NCI-H187 (cell line): ENCODE data around the gene OOEP.
"Not testable (repeated sequence)": the region's sequence is repeated elsewhere in the genome, so short reads cannot be mapped to it uniquely, and the experiment has no call there.

Source experiments
- DNase-seq, 2 experiments: peaks; one replicate each; lab custom pipeline; 2025; lab: John Stamatoyannopoulos, UW

OOEP gene

GRCh38 chr6:73369563-73369962, at the start of gene OOEP:
Gene OOEP, minus strand, starts transcription at chr6:73369897. Its CDS starts 105 bp downstream, at chr6:73369792.
- DNase-seq, result no peak

DNA sequence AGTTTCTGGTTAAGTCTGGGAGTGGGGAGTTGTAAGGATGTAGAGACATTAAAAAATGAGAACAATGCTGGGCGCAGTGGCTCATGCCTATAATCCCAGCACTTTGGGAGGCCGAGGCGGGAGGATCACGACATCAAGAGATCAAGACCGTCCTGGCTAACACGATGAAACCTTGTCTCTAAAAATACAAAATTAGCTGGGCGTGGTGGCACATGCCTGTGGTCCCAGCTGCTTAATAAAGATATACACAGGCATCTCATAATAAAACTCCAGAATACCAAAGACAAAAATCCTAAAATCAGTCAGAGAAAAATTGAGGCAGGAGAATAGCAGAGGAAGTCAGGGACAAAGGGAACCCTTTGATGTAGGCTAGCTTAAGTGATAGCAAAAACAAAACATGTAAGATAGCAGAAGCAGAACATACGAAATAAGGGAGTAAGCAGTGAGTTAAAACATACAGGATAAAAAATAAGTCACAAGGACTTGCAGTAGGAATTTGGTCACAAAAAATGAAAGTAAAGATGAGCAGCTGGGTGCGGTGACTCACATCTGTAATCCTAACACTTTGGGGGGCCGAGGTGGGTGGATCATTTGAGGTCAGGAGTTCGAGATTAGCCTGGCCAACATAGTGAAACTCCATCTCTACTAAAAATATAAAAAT, 48.5 kb upstream of the OOEP start:
- no peak for DNase-seq

DNA sequence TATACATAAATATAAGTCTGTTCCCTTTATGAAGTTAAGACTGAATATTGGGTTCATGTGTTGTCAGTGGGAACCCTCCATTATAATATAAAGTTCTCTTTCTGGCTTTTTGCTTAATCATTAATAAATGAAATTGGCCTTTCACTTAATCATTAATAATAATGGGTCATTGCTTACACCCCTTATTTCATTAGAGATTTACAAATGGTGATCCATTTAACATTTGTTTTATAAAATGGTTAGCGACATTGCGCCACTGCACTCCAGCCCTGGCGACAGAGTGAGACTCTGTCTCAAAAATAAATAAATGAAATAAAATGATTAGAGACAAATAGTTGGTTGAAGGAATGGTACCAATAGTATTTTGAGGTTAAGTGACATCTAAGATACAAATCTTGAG, 43.4 kb upstream of the OOEP start:
- DNase-seq, result no peak

- DNase-seq, result no peak
These were observed 39.7 kb upstream of the OOEP start for GRCh38 chr6:73409395-73409794.

GRCh38 chr6:73400656-73401055, 31.0 kb upstream of the OOEP start:
- no peak for DNase-seq

DNA sequence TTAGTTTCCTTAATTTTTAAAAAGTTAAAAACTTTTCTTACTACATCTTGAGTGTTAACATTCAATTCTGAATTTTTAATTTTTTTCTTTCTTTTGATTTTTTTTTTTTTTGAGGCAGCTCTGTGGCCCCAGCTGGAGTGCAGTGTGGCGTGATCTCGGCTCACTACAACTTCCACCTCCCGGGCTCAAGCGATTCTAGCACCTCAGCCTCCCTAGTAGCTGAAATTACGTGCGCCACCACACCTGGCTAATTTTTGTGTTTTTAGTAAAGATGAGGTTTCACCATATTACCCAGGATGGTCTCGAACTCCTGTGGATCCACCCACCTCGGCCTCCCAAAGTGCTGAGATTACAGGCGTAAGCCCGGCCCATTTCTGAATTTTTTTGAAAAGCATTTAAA, 26.2 kb upstream of the OOEP start:
- DNase-seq, result no peak

GRCh38 chr6:73394577-73395354, 25.1 kb upstream of the OOEP start, which contains the start of gene DDX43:
Gene DDX43, plus strand, starts transcription at chr6:73394828. Its CDS starts 78 bp downstream, at chr6:73394906.
- DNase-seq, result no peak

GRCh38 chr6:73393278-73393677, 23.6 kb upstream of the OOEP start:
- no peak for DNase-seq

DNA sequence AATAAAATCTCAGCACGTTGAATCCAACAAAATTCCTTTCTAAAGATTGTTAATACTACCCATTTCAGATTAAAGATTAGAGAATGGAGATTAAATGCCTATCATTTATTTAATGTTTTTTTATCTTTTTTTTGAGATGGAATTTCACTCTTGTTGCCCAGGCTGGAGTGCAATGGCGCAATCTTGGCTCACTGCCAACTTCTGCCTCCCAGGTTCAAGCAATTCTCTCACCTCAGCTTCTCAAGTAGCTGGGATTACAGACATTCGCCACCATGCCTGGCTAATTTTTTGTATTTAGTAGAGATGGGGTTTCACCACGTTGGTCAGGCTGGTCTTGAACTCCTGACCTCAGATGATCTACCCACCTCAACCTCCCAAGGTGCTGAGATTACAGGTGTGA, 22.5 kb upstream of the OOEP start:
- DNase-seq, result not testable (repeated sequence)

- DNase-seq, result no peak
These were observed 22.0 kb upstream of the OOEP start for GRCh38 chr6:73391675-73392074.

GRCh38 chr6:73389854-73390253, 20.2 kb upstream of the OOEP start:
- DNase-seq, result no peak

- no peak for DNase-seq
These were observed 19.3 kb upstream of the OOEP start for GRCh38 chr6:73388800-73389512.

GRCh38 chr6:73388433-73388799, 18.7 kb upstream of the OOEP start:
- DNase-seq, result no peak

DNA sequence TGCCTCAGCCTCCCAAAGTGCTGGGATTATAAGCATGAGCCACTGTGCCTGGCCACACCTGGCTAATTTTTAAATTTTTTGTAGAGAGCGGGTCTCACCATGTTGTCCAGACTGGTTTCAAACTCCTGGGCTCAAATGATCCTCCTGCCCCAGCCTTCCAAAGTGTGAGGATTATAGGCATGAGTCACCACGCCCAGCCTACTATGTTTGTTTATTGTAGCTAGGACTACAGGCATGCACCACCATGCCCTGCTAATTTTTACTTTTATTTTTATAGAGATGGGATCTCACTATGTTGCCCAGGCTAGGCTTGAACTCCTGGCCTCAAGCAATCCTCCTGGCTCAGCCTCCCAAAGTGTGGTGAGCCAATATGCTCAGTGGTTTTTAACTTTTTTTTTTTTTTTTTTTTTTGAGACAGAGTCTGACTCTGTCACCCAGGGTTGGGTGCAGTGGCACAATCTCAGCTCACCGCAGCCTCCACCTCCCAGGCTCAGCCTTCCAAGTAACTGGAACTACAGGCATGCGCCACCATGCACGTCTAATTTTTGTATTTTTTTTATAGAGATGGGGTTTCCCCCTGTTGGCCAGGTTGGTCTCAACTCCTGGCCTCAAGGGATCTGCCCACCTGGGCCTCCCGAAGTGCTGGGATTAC, 12.9 kb upstream of the OOEP start:
- no peak for DNase-seq

GRCh38 chr6:73381531-73381930, 11.8 kb upstream of the OOEP start:
- not testable (repeated sequence) for DNase-seq

DNA sequence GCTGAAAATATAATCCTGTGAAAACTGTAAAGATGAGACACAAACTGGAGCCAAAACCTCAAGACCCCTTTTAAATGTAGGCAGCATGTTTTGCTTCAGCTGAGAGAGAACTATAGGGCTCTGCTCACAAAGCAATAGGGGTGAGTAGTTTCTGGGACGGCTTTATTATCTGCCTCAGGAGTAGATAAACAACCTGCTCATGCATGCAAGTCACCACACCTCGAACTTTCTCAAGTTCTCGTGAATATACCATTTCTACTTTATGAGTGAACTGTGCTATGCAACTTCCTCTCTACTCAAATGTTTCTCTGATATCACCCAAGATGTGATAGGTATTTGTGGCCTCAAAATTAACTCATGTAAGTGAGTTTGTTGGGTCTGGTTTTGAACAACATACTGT, 7.5 kb upstream of the OOEP start:
- no peak for DNase-seq

- no peak for DNase-seq
These were observed 5.5 kb upstream of the OOEP start for GRCh38 chr6:73375216-73375615.

- DNase-seq, result no peak
These were observed 2.8 kb upstream of the OOEP start for GRCh38 chr6:73372516-73372915.

DNA sequence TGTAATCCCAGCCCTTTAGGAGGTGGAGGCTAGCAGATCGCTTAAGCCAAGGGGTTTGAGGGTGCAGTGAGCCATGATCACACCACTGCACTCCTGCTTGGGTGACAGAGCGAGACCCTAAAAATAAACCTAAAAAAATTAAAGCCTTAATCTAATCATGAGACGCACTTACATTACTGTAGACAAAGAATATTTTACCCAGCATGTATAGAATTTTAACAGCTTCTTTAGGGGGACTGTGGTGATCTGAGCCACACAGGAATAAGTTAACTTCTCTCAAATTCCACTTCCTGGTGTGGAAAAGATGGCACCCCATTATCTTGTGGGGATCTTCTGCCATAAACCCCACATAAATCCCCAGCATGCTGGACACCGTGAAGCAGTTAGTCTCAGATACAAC, 2.3 kb upstream of the OOEP start:
- no peak for DNase-seq

DNA sequence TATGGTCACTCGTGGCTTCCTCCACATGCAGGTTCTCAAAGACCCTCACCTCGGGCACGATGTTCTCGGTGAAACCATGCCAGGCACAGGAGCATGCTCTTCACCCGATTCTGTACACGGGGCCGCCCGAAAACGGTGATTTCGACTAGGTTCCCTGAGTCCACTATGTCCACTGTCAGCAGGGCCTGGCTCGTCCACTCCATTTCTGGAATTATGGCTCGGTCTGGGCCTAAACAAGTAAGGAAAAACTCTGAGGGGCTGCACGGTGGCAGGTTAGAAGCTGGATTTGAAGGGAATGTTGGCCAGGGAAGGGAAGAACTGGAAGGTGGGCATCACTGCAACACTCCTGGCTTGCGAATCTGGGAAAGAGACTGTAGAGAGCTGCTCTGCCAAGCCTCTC, 540 bp downstream of the OOEP start:
- DNase-seq, result no peak

GRCh38 chr6:73368675-73369074, 1.0 kb downstream of the OOEP start:
- DNase-seq, result no peak

GRCh38 chr6:73367761-73368355, 1.8 kb downstream of the OOEP start:
- no peak for DNase-seq
